Upper lobe of left lung (tissue), 4 donors: Measurements from ENCODE around the gene COL18A1.

Source experiments
- CTCF ChIP-seq, 6 experiments: fragments of 450-650 bp in 4 of 6; fragments of 200-600 bp in 2 of 6; sonication (generic) in 2 of 6; IDR thresholded peaks; one replicate each; pipeline ENCODE4 v1.5.1; 2016 to 2019; ENCODE audit warnings: antibody characterized with exemption in 6 of 6
- EP300 ChIP-seq, 4 donors: sonication (generic); formaldehyde crosslinking; IDR thresholded peaks; one replicate each; pipeline ENCODE4 v1.5.1; 2017; ENCODE audit warnings: antibody characterized with exemption in 4 of 4, control low read depth in 2 of 4
- POLR2A ChIP-seq, 4 donors: fragments of 450-650 bp; IDR thresholded peaks; one replicate each; pipeline ENCODE4 v1.5.1; 2016 to 2017; ENCODE audit warnings: antibody characterized with exemption in 4 of 4, mild to moderate bottlenecking in 2 of 4
- POLR2AphosphoS5 ChIP-seq, 2 donors: sonication (generic); formaldehyde crosslinking; IDR thresholded peaks; one replicate each; pipeline ENCODE4 v1.5.1; 2017; ENCODE audit warnings: antibody characterized with exemption in 2 of 2

- TF ChIP-seq POLR2AphosphoS5 (IDR thresholded peaks at IDR 0.05) (no peak), CTCF (IDR thresholded peaks at IDR 0.05) (no peak), POLR2A (IDR thresholded peaks at IDR 0.05) (no peak), EP300 (IDR thresholded peaks at IDR 0.05) (no peak)
Observed at GRCh38 chr21:45491056-45491455, 86.1 kb downstream of the COL18A1 start.
